ENCODE results near the gene ENOX1.

ENOX1 gene

GRCh38 chr13:43546251-43546650 lies 240.5 kb downstream of the ENOX1 start:
- DNase-seq (ENCODE audit: low read depth in 3 of 3), result no peak

GRCh38 chr13:43545317-43545874 lies 241.4 kb downstream of the ENOX1 start:
- no peak for DNase-seq (ENCODE audit: low read depth in 3 of 3)

GRCh38 chr13:43544631-43545030 lies 242.1 kb downstream of the ENOX1 start:
- no peak for DNase-seq (ENCODE audit: low read depth in 3 of 3)

DNA sequence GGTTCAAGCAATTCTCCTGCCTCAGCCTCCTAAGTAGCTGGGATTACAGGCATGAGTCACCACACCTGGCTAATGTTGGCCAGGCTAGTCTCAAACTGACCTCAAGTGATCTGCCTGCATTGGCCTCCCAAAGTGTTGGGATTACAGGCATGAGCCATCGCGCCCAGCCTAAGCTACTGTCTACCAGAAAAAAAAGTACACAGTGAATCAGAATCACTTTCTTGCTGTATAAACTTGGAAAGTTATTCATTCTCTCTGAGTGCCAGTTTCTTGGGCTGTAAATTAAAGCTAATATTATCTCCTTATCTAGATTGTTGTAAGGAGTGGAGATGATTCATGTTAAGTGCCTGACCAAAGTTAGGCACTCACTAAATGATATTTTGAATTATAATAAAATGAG lies 242.8 kb downstream of the ENOX1 start:
- DNase-seq (ENCODE audit: low read depth in 3 of 3), result no peak

GRCh38 chr13:43543331-43543730 lies 243.4 kb downstream of the ENOX1 start:
- no peak for DNase-seq (ENCODE audit: low read depth in 3 of 3)

DNA sequence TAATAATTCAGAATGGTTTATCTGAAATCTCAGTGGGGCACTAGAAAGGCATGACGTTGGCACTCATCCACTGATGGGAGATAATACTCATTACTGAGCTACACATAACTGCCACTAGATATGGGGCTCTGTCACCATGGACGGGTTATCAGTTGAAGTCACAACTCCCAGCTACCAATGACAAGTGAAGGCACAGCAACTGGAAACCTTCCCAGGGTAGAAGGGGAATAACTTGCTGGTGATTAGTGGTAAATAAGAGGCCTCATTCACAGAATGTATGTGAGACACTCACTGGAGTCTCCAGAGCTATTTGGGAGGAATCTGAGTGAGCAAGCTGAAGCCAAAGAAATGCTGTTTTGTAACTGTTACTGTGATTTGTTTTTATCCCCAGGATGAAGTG lies 249.6 kb downstream of the ENOX1 start:
- no peak for DNase-seq (ENCODE audit: low read depth in 3 of 3)

- DNase-seq (ENCODE audit: low read depth in 3 of 3), result no peak
Observed at GRCh38 chr13:43529796-43530195, 257.0 kb downstream of the ENOX1 start.

GRCh38 chr13:43528992-43529391 lies 257.8 kb downstream of the ENOX1 start:
- DNase-seq (ENCODE audit: low read depth in 3 of 3), result no peak

GRCh38 chr13:43522788-43523187 lies 264.0 kb downstream of the ENOX1 start:
- no peak for DNase-seq (ENCODE audit: low read depth in 3 of 3)

GRCh38 chr13:43520351-43520750 lies 266.4 kb downstream of the ENOX1 start:
- DNase-seq (ENCODE audit: low read depth in 3 of 3), result no peak

GRCh38 chr13:43518833-43519232 lies 267.9 kb downstream of the ENOX1 start:
- no peak for DNase-seq (ENCODE audit: low read depth in 3 of 3)

DNA sequence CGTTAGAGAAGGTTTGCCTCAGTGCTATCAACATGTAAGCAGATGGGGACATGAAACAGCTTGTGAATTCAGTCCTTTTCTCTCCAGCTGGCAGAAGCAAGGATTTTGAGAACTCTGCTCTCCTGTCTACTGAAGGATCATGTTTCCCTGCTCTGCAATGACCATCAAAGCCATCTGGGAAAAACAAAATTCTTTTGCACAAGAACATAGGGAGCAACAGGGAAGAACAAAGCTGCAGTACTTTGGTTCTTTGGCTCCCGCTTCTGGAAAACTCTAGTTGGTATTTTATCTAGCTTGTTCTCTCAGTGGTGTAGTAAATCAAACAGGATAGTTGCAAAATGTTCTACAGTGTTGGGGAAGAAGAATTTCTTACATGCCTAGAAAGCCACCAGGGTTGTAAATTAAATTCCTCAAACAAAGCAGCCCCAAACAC lies 270.4 kb downstream of the ENOX1 start:
- DNase-seq (ENCODE audit: low read depth in 3 of 3), result no peak

- DNase-seq (ENCODE audit: low read depth in 3 of 3), result no peak
Observed at GRCh38 chr13:43515531-43515930, 271.2 kb downstream of the ENOX1 start.

- no peak for DNase-seq (ENCODE audit: low read depth in 3 of 3)
Observed at GRCh38 chr13:43514311-43514710, 272.5 kb downstream of the ENOX1 start.

DNA sequence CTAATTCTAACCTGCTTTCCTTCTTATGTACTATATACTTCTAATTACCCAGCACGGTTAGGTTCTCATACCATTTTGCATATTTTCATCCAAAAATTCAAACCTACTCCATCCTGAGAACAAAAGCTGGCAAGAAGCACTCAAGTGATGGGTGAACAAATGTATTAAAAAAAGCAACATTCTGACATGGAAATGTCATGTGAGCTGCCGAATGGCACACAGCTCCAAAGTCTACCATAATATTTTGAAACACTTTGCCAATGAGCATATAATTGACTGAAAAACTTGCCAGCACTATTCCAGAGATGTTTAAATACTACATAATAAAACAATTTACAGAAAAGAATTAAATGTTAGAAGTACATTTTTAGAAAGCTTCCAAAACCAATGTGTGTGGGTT lies 274.6 kb downstream of the ENOX1 start:
- no peak for DNase-seq (ENCODE audit: low read depth in 3 of 3)

GRCh38 chr13:43510956-43511901 lies 275.5 kb downstream of the ENOX1 start:
- no peak for DNase-seq (ENCODE audit: low read depth in 3 of 3)

DNA sequence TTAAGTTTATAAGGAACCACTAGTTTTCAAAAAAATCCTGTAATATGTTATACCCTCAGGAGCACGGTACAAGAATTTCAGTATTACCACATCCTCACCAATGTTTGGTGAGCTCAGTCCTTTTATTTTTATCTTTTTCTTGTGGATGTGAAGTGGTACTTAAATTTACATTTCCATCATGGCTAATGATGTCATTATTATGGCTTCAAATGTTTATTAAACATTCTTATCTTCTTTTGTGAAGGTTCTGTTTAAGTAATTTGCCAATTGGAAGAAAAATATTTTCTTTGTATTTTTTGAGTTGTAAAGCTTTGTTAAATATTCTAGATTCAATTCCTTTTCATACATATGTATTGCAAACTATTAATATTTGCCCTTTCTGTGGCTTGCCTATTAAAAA lies 291.0 kb downstream of the ENOX1 start:
- DNase-seq (ENCODE audit: low read depth in 3 of 3), result no peak

DNA sequence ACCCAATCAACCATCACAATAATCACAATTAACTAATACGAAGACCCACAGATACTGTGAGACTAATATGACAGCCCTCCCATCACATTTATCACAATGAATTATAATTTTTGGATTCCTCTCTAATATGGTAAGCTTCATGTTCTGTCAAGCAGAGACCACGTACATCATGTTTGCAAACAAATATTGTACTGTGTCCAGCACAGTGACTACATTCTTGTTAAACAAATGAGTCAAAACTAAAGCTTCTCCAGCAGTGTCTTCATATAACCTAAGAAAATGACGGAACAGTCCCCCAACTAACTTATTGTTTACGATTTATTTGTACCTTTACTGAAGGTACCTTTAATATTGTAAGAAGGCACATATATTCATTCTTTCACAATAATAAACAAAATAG lies 292.6 kb downstream of the ENOX1 start:
- no peak for DNase-seq (ENCODE audit: low read depth in 3 of 3)

- DNase-seq (ENCODE audit: low read depth in 3 of 3), result no peak
Observed at GRCh38 chr13:43493496-43494000, 293.2 kb downstream of the ENOX1 start.

DNA sequence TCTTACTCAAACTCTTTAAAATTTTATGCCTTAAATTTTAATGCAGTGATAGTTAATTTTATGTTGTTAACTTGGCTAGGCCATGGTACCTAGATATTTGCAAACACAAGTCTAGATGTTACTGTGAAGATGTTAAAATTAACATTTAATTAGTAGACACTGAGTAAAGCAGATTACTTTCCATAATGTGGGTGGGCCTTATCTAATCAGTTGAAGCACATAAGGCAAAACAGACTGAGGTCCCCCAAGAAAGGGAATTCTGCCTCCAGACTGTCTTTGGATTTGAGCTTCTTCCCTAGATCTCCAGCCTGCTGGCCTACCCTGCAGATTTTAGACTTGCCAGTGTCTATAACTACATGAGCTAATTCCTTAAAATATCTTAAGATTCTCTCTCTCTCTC lies 294.0 kb downstream of the ENOX1 start:
- DNase-seq (ENCODE audit: low read depth in 3 of 3), result no peak

DNA sequence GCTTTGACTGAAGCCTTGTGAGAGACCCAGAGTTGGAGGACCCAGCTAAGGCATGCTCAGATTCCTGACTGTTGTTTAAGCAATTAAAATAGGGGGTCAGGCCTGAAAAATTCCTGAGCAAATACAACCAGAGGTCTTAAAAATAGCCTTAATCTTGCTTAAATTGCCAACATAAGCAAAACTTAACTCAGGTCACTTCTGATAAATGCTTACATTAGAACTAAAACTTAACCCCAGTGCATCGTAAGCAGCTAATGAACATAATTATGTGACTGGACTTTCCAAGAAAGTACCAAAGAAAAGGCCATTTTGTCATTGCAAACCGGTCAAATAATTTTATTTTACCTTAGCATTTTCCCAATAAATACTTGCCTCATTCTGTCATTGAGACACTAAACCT lies 294.5 kb downstream of the ENOX1 start:
- no peak for DNase-seq (ENCODE audit: low read depth in 3 of 3)

GRCh38 chr13:43489233-43489632 lies 297.5 kb downstream of the ENOX1 start:
- DNase-seq (ENCODE audit: low read depth in 3 of 3), result no peak

GRCh38 chr13:43487885-43488284 lies 298.9 kb downstream of the ENOX1 start:
- no peak for DNase-seq (ENCODE audit: low read depth in 3 of 3)
